Thyroid gland (tissue), 4 donors: Measurements from ENCODE around the gene SLC41A2. TPM values are rescaled to one million over a fixed set of nuclear protein-coding genes. Genes with fewer than 3 reads are reported as not detected.

Experiments
- DNase-seq, 2 donors: peaks; one replicate each; pipeline ENCODE4 v3.0.0-alpha.2; 2019
- H3K27ac ChIP-seq, 3 donors: fragments of 200-600 bp; sonication (generic); 1 replicate in 2 of 3; 2 replicates in 1 of 3; pipeline ENCODE4 v1.5.1; 2016 to 2019; ENCODE audit warnings: mild to moderate bottlenecking in 1 of 3, moderate library complexity in 1 of 3
- H3K27me3 ChIP-seq: fragments of 200-600 bp; sonication (generic); one replicate; pipeline ENCODE4 v1.5.1; 2019
- H3K36me3 ChIP-seq, 2 donors: fragments of 200-600 bp; sonication (generic); one replicate each; pipeline ENCODE4 v1.5.1; 2016 to 2019
- H3K4me1 ChIP-seq, 2 donors: fragments of 200-600 bp; sonication (generic); one replicate each; pipeline ENCODE4 v1.5.1; 2017 to 2019
- H3K4me3 ChIP-seq, 3 donors: fragments of 200-600 bp; sonication (generic); replicated peaks in 1 of 3; 1 replicate in 2 of 3; 2 replicates in 1 of 3; pipeline ENCODE4 v1.5.1; 2016; ENCODE audit warnings: mild to moderate bottlenecking in 1 of 3
- H3K9me3 ChIP-seq: fragments of 200-600 bp; sonication (generic); one replicate; pipeline ENCODE4 v1.5.1; 2017
- CTCF ChIP-seq, 6 experiments: fragments of 200-600 bp in 3 of 6; fragments of 450-650 bp in 3 of 6; sonication (generic) in 3 of 6; IDR thresholded peaks; one replicate each; pipeline ENCODE4 v1.5.1; 2016 to 2019; ENCODE audit warnings: antibody characterized with exemption in 6 of 6, mild to moderate bottlenecking in 2 of 6, inconsistent platforms in 1 of 6, moderate library complexity in 1 of 6
- POLR2A ChIP-seq, 2 donors: fragments of 450-650 bp; IDR thresholded peaks; one replicate each; pipeline ENCODE4 v1.6.1; 2017; ENCODE audit warnings: antibody characterized with exemption in 2 of 2, mild to moderate bottlenecking in 2 of 2, moderate library complexity in 1 of 2
- WGBS, 2 donors: methylation state at CpG; one replicate each; pipeline ENCODE4 v1.1.5; 2017; 5-methylcytosine and 5-hydroxymethylcytosine counted together
- intact Hi-C: fragments of 100-400 bp; cut with DNase I; formaldehyde crosslinking; loops from one replicate; pipeline ENCODE4 v1.15.1; 2023
- total RNA-seq, 4 donors: library from RNA; depleted of rRNA; stranded (reverse); fragments of >200 nt; gene quantifications; one replicate each; pipeline ENCODE4 v1.2.3, GENCODE V29; 2016

The SLC41A2 gene
- total RNA-seq, 4 donors from 2014 or later, result 75.1 to 142 (median 93.1) TPM

- H3K4me3 ChIP-seq, result no peak overlapping the region
- H3K27ac ChIP-seq, result no peak overlapping the region
- TF ChIP-seq POLR2A (IDR thresholded peaks at IDR 0.05) (no peak), CTCF (IDR thresholded peaks at IDR 0.05) (no peak)
- intact Hi-C loops, result no loop called here
- no peaks in the 10 kb centered on the region for H3K36me3 ChIP-seq
- DNase-seq, result no peak
- no peaks in the 10 kb centered on the region for H3K4me1 ChIP-seq
- H3K9me3 ChIP-seq, result no peaks in the 10 kb centered on the region
- H3K27me3 ChIP-seq, result no peaks in the 10 kb centered on the region
- 93 to 94% methylated on average over 3 of the region's 3 CpGs for WGBS, 2 donors
These were observed 16.6 kb downstream of the SLC41A2 start for GRCh38 chr12:104941454-104941853.

DNA sequence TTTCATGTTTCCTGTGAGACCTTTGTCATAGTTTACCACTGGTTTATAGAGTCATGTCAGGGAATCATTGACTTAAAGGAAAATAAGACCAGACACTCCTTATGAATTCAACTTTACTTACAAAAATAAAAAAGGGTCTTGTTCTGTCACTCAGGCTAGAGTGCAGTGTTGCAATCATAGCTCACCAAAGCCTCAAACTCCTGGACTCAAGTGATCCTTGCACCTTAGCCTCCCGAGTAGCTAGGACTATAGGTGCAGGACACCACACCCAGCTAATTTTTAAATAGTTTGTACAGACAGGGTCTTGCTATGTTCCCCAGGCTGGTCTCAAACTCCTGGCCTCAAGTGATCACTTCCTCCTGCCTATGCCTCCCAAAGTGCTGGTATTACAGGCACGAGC lies 19.0 kb downstream of the SLC41A2 start:
- no peaks in the 10 kb centered on the region for H3K36me3 ChIP-seq
- 87 to 90% methylated on average over 2 of the region's 2 CpGs for WGBS, 2 donors
- H3K27me3 ChIP-seq, result no peaks in the 10 kb centered on the region
- no peaks in the 10 kb centered on the region for H3K4me1 ChIP-seq
- H3K4me3 ChIP-seq, result no peak overlapping the region
- TF ChIP-seq POLR2A (IDR thresholded peaks at IDR 0.05) (no peak), CTCF (IDR thresholded peaks at IDR 0.05) (no peak)
- H3K9me3 ChIP-seq, result no peaks in the 10 kb centered on the region
- DNase-seq, result no peak
- H3K27ac ChIP-seq, result no peak overlapping the region
- intact Hi-C loops, result no loop called here

- H3K36me3 ChIP-seq, result no peaks in the 10 kb centered on the region
- 73 to 74% methylated on average over 3 of the region's 3 CpGs for WGBS, 2 donors
- no peak overlapping the region for H3K27ac ChIP-seq
- no peaks in the 10 kb centered on the region for H3K4me1 ChIP-seq
- DNase-seq, result no peak
- TF ChIP-seq CTCF (IDR thresholded peaks at IDR 0.05), result no peak
- no peak for TF ChIP-seq POLR2A (IDR thresholded peaks at IDR 0.05)
- intact Hi-C loops, result no loop called here
- no peaks in the 10 kb centered on the region for H3K9me3 ChIP-seq
- H3K27me3 ChIP-seq, result no peaks in the 10 kb centered on the region
- H3K4me3 ChIP-seq, result no peak overlapping the region
These were observed 19.7 kb downstream of the SLC41A2 start for GRCh38 chr12:104938371-104938770.

DNA sequence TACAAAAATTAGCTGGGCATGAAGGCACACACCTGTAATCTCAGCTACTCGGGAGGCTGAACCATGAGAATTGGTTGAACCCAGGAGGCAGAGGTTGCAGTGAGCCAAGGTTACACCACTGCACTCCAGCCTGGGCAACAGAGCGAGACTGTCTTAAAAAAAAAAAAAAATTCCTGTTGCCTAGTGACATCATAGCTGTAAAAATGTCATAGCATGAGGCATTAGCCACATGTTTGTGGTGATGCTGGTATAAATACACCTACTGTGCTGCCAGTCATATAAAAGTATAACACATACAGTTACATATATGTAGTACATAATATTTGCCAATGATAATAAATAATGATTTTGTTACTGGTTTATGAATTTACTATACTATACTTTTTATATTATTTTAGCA lies 22.2 kb downstream of the SLC41A2 start:
- H3K27ac ChIP-seq, result no peak overlapping the region
- H3K4me3 ChIP-seq, result no peak overlapping the region
- H3K36me3 ChIP-seq, result no peaks in the 10 kb centered on the region
- WGBS, 2 donors, result 89 to 97% methylated on average over 2 of the region's 2 CpGs
- no peaks in the 10 kb centered on the region for H3K27me3 ChIP-seq
- no peaks in the 10 kb centered on the region for H3K4me1 ChIP-seq
- no peaks in the 10 kb centered on the region for H3K9me3 ChIP-seq
- intact Hi-C loops, result no loop called here
- no peak for DNase-seq
- no peak for TF ChIP-seq POLR2A (IDR thresholded peaks at IDR 0.05)
- TF ChIP-seq CTCF (IDR thresholded peaks at IDR 0.05), result no peak

DNA sequence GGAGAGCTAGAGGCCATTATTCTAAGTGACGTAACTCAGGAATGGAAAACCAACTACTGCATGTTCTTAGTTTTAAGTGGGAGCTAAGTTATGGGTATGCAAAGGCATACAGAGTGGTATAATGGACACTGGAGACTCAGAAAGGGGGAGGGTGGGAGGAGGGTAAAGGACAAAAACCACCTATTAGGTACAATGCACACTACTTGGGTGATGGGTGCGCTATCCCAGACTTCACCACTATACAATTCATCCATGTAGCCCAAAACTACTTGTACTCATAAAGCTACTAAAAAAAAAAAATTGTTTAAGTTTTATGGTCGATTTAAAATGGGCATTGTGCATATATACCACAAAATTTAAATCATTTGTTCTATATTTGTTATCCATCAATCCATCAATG lies 24.3 kb downstream of the SLC41A2 start:
- no peak overlapping the region for H3K27ac ChIP-seq
- no peaks in the 10 kb centered on the region for H3K27me3 ChIP-seq
- intact Hi-C loops, result no loop called here
- H3K36me3 ChIP-seq, result no peaks in the 10 kb centered on the region
- H3K4me1 ChIP-seq, result no peaks in the 10 kb centered on the region
- H3K9me3 ChIP-seq, result no peaks in the 10 kb centered on the region
- 73 to 93% methylated on average over 3 of the region's 3 CpGs for WGBS, 2 donors
- no peak for TF ChIP-seq CTCF (IDR thresholded peaks at IDR 0.05)
- no peak for TF ChIP-seq POLR2A (IDR thresholded peaks at IDR 0.05)
- DNase-seq, result no peak
- no peak overlapping the region for H3K4me3 ChIP-seq
